OCI-LY7 (cell line): ENCODE measurements around the gene OCLN.

Experiments
- EZH2phosphoT487 ChIP-seq: fragments of 200-600 bp; sonication (generic); IDR thresholded peaks from 2 replicates; pipeline ENCODE4 v1.6.1; 2018; ENCODE audit warnings: low read depth, borderline replicate concordance, mild to moderate bottlenecking, mixed run types, antibody characterized with exemption, low read length, moderate library complexity, mixed read lengths
- TF ChIP-seq, protein P1 (sequence below): fragments of 200-600 bp; sonication (generic); conservative IDR thresholded peaks from 2 replicates; pipeline ENCODE4 v1.5.1; 2014; ENCODE audit warnings: mild to moderate bottlenecking, antibody characterized with exemption, low read length, moderate library complexity, mixed read lengths

DNA sequence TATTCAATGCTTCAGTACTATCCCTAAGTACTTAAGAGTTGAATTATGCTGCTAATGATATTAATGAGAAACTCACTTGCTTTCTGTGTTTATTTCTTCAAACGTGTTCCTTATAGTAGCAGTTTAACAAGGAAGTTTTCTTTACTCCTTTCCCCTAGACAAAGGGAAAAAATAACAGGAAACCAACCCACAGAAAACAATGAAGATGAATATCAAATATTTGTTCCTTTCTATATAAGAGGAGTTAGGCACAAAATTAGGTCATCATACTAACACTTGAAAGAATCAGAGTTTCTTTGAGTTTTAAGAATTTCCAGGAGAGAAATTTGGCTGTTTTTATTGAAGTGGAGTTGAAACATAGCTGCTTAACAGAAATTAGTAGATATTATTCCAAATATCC lies 15.4 kb upstream of the OCLN start:
- TF ChIP-seq, protein P1, sequence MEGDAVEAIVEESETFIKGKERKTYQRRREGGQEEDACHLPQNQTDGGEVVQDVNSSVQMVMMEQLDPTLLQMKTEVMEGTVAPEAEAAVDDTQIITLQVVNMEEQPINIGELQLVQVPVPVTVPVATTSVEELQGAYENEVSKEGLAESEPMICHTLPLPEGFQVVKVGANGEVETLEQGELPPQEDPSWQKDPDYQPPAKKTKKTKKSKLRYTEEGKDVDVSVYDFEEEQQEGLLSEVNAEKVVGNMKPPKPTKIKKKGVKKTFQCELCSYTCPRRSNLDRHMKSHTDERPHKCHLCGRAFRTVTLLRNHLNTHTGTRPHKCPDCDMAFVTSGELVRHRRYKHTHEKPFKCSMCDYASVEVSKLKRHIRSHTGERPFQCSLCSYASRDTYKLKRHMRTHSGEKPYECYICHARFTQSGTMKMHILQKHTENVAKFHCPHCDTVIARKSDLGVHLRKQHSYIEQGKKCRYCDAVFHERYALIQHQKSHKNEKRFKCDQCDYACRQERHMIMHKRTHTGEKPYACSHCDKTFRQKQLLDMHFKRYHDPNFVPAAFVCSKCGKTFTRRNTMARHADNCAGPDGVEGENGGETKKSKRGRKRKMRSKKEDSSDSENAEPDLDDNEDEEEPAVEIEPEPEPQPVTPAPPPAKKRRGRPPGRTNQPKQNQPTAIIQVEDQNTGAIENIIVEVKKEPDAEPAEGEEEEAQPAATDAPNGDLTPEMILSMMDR = no peak
- TF ChIP-seq EZH2phosphoT487 = no peak
